Measurements from ENCODE around the gene GIT2. TPM values are rescaled to one million over a fixed set of nuclear protein-coding genes. Genes with fewer than 3 reads are reported as not detected.

GIT2 gene
- total and polyA plus RNA-seq, 2 of the 8 experiments (the other 6 are each of a cell fraction or from before 2014, with no cell fraction given) = 9.6 to 20.7 TPM

GRCh38 chr12:109991586-109991985 lies 4.6 kb downstream of the GIT2 start:
- CTCF ChIA-PET (ENCODE audit: partially characterized antibody) = interaction anchor here (1.5 kb wide), 1 partner anchor 24 kb away, joined by 3 read pairs; no protein-coding TSS in a partner anchor
- no peak for TF ChIP-seq PHF8 (conservative IDR thresholded peaks at IDR 0.05; ENCODE audit: low read depth, low read length)
- no peak for TF ChIP-seq KDM1A (IDR thresholded peaks at IDR 0.05; ENCODE audit: borderline replicate concordance, low read length)
- no peak for TF ChIP-seq CREB1 (IDR thresholded peaks at IDR 0.05)
- no peak for TF ChIP-seq EGR1 (IDR thresholded peaks at IDR 0.05; ENCODE audit: borderline replicate concordance, low read depth, low read length)
- TF ChIP-seq HDAC6 (IDR thresholded peaks at IDR 0.05; ENCODE audit: low read depth, low read length) = no peak
- no peak for TF ChIP-seq NRF1 (IDR thresholded peaks at IDR 0.05; ENCODE audit: low read depth, low read length)
- no peak for TF ChIP-seq KDM4A (IDR thresholded peaks at IDR 0.05; ENCODE audit: low read depth, low read length, severe bottlenecking)
- no peak for TF ChIP-seq GABPA (IDR thresholded peaks at IDR 0.05; ENCODE audit: borderline replicate concordance, insufficient read depth, low read length)
- no peak for TF ChIP-seq CTBP2 (IDR thresholded peaks at IDR 0.05; ENCODE audit: borderline replicate concordance, insufficient read depth, insufficient read length, low read length)
- TF ChIP-seq, protein P1, sequence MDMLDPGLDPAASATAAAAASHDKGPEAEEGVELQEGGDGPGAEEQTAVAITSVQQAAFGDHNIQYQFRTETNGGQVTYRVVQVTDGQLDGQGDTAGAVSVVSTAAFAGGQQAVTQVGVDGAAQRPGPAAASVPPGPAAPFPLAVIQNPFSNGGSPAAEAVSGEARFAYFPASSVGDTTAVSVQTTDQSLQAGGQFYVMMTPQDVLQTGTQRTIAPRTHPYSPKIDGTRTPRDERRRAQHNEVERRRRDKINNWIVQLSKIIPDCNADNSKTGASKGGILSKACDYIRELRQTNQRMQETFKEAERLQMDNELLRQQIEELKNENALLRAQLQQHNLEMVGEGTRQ (IDR thresholded peaks at IDR 0.05; ENCODE audit: low read length) = no peak
- no peak for TF ChIP-seq HDAC2 (IDR thresholded peaks at IDR 0.05; ENCODE audit: borderline replicate concordance in 1 of 2, low read depth in 2 of 2, low read length in 2 of 2)
- no peak for TF ChIP-seq TAF1 (IDR thresholded peaks at IDR 0.05; ENCODE audit: low read depth, low read length)
- no peak for TF ChIP-seq RFX5 (IDR thresholded peaks at IDR 0.05; ENCODE audit: borderline replicate concordance, low read depth, low read length)

More at GRCh38 chr12:109991586-109991985, 4.6 kb downstream of the GIT2 start:
- Histone ChIP-seq H3K14ac (ENCODE audit: insufficient read length) (no peak overlapping the region), H3K56ac (replicated peaks; ENCODE audit: insufficient read length, low read depth, low read length) (no peak overlapping the region), H2AK5ac (ENCODE audit: low read depth, low read length) (no peak overlapping the region), H3K18ac (ENCODE audit: extremely low read depth, low read length) (no peak overlapping the region), H3K23ac (ENCODE audit: insufficient read length) (no peak overlapping the region), H3K27ac (ENCODE audit: low read depth, low read length) (no peak overlapping the region), H3K4me3 (ENCODE audit: extremely low read depth in 1 of 4, insufficient read depth in 2 of 4, low read depth in 3 of 4, low read length in 4 of 4) (no peak overlapping the region), H3K79me1 (ENCODE audit: low read depth, low read length) (no peaks in the 10 kb centered on the region; the same call in 1 of the 2 replicates), H3K23me2 (ENCODE audit: low read depth, low read length) (peaks cover 5% of the 10 kb centered on the region; the same call in 1 of the 2 replicates), H3K4ac (replicated peaks; ENCODE audit: insufficient read length, low read depth, low read length) (no peak overlapping the region), H4K20me1 (replicated peaks in 1 of 2; ENCODE audit: control insufficient read depth in 1 of 2, insufficient read depth in 2 of 2, low read length in 2 of 2) (peaks cover 0 to 1% of the 10 kb centered on the region in 2 experiments), H2BK20ac (ENCODE audit: low read length) (no peak overlapping the region), H2BK5ac (ENCODE audit: low read depth, low read length) (no peak overlapping the region), H4K5ac (ENCODE audit: insufficient read length, low read depth, low read length) (no peak overlapping the region), H2BK120ac (replicated peaks; ENCODE audit: low read depth, low read length) (no peak overlapping the region), H3K36me3 (ENCODE audit: control insufficient read depth in 2 of 4, insufficient read depth in 4 of 4, low read length in 3 of 4) (peaks cover 2 to 8% (median 5%) of the 10 kb centered on the region in 4 experiments; a peak in 3 of 8 replicates), H3K27me3 (replicated peaks in 1 of 4; ENCODE audit: control insufficient read depth in 3 of 4, extremely low read depth in 1 of 4, insufficient read depth in 3 of 4, low read length in 3 of 4) (no peaks in the 10 kb centered on the region), H2BK15ac (ENCODE audit: low read length) (no peak overlapping the region), H3K9me3 (ENCODE audit: insufficient read depth in 2 of 2, low read depth in 1 of 2, low read length in 1 of 2) (no peaks in the 10 kb centered on the region), H3K79me2 (ENCODE audit: control insufficient read depth in 1 of 2, insufficient read depth in 2 of 2, low read length in 2 of 2) (peaks cover 0 to 16% of the 10 kb centered on the region in 2 experiments; a peak in 2 of 4 replicates), H4K91ac (replicated peaks; ENCODE audit: insufficient read length, low read length) (no peak overlapping the region), H4K8ac (ENCODE audit: extremely low read depth, insufficient read depth, low read length) (no peak overlapping the region), H2BK12ac (ENCODE audit: low read depth, low read length) (no peak overlapping the region), H3K4me2 (ENCODE audit: insufficient read depth in 1 of 2, low read depth in 2 of 2, low read length in 2 of 2) (no peak overlapping the region), H3K9ac (replicated peaks in 1 of 4; ENCODE audit: extremely low read depth in 1 of 4, low read depth in 3 of 4, low read length in 3 of 4) (no peak overlapping the region), H3K4me1 (replicated peaks in 1 of 4; ENCODE audit: control insufficient read depth in 3 of 4, insufficient read depth in 4 of 4, low read length in 3 of 4) (peaks cover 0 to 2% (median under 1%) of the 10 kb centered on the region in 4 experiments; a peak in 1 of 7 replicates), H2AFZ (ENCODE audit: low read length) (no peak overlapping the region)
- DNase-seq (ENCODE audit: low read depth in 1 of 2, low spot score in 2 of 2) (no peak), FAIRE-seq (no peak)
- POLR2A ChIA-PET (ENCODE audit: partially characterized antibody) = no interaction called here
- 94% methylated on average over 5 of the region's 5 CpGs; no CpG with 5 or more reads in 1 of the 2 experiments for WGBS, 2 experiments (ENCODE audit: extremely low coverage in 1 of 2, insufficient coverage in 1 of 2, insufficient read length in 1 of 2, insufficient replicate concordance in 2 of 2, low coverage in 1 of 2, low lambda C conversion rate in 2 of 2, missing lambda C conversion rate in 1 of 2)
